ENCODE results near the gene UNC13B.

DNA sequence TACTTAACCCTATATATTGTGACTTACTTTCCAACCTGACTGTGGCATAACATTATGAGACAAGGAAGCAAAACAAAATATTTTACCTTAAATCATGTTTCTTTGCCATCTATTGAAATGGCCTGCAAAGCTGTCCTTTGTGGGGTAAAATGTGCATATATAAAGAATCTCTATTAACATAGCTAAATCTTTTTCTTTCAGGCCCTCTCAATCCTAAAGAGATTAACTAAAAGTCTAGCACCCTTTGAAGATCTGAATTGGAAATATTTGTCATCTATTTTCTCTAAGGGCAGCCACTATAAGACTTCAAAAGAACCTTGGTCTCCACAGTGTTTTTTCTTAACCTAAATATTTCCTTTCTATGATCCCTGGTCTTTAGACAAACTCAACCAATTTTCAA is 5.0 kb upstream of the UNC13B start:
- TF ChIP-seq, protein P1, sequence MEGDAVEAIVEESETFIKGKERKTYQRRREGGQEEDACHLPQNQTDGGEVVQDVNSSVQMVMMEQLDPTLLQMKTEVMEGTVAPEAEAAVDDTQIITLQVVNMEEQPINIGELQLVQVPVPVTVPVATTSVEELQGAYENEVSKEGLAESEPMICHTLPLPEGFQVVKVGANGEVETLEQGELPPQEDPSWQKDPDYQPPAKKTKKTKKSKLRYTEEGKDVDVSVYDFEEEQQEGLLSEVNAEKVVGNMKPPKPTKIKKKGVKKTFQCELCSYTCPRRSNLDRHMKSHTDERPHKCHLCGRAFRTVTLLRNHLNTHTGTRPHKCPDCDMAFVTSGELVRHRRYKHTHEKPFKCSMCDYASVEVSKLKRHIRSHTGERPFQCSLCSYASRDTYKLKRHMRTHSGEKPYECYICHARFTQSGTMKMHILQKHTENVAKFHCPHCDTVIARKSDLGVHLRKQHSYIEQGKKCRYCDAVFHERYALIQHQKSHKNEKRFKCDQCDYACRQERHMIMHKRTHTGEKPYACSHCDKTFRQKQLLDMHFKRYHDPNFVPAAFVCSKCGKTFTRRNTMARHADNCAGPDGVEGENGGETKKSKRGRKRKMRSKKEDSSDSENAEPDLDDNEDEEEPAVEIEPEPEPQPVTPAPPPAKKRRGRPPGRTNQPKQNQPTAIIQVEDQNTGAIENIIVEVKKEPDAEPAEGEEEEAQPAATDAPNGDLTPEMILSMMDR (IDR thresholded peaks at IDR 0.05): no peak
- no peak for TF ChIP-seq POLR2A (IDR thresholded peaks at IDR 0.05)
